GM18907 (cell line): Measurements from ENCODE around the gene ODAD3.
"Not testable (repeated sequence)": the region's sequence is repeated elsewhere in the genome, so short reads cannot be mapped to it uniquely, and the experiment has no call there.

Source experiments
- ATAC-seq: cut with Tn5 transposase; IDR thresholded peaks from one replicate; pipeline ENCODE4 v1.9.1; 2021; ENCODE audit warnings: mild to moderate bottlenecking, moderate library complexity; ENCODE audit not compliant: unreplicated experiment

The ODAD3 gene

GRCh38 chr19:11408591-11408990 lies 26.3 kb downstream of the ODAD3 start:
- ATAC-seq = no peak

GRCh38 chr19:11406703-11407236 lies 28.2 kb downstream of the ODAD3 start:
- ATAC-seq = not testable (repeated sequence)

GRCh38 chr19:11405846-11406643 lies 28.9 kb downstream of the ODAD3 start:
- ATAC-seq = no peak

- no peak for ATAC-seq
These were observed 30.2 kb downstream of the ODAD3 start for GRCh38 chr19:11404588-11405222.

GRCh38 chr19:11401808-11402543 lies 32.9 kb downstream of the ODAD3 start:
- no peak for ATAC-seq

GRCh38 chr19:11400798-11401197 lies 34.1 kb downstream of the ODAD3 start:
- ATAC-seq = no peak

- ATAC-seq = no peak
These were observed 35.3 kb downstream of the ODAD3 start for GRCh38 chr19:11399667-11400066.

GRCh38 chr19:11397089-11397610 lies 37.8 kb downstream of the ODAD3 start:
- ATAC-seq = no peak

- ATAC-seq = no peak
These were observed 43.8 kb downstream of the ODAD3 start for GRCh38 chr19:11390933-11391680.

- ATAC-seq = no peak
These were observed 44.6 kb downstream of the ODAD3 start for GRCh38 chr19:11390359-11390758.

GRCh38 chr19:11387162-11388034 lies 47.5 kb downstream of the ODAD3 start:
- no peak for ATAC-seq

GRCh38 chr19:11384778-11385129 lies 50.2 kb downstream of the ODAD3 start:
- ATAC-seq = no peak

- ATAC-seq = no peak
These were observed 51.2 kb downstream of the ODAD3 start for GRCh38 chr19:11383706-11384048.

GRCh38 chr19:11382898-11383705 lies 51.8 kb downstream of the ODAD3 start:
- no peak for ATAC-seq

GRCh38 chr19:11380653-11381537 lies 54.0 kb downstream of the ODAD3 start:
- peak; percentile 76 for ATAC-seq

- no peak for ATAC-seq
These were observed 55.0 kb downstream of the ODAD3 start for GRCh38 chr19:11379857-11380350.

- ATAC-seq = not testable (repeated sequence)
These were observed 55.6 kb downstream of the ODAD3 start for GRCh38 chr19:11379269-11379845.
